NCI-H2227 treated with DMSO at 0.1 percent for 48 hours (cell line): ENCODE data around the gene FAM25C.
"Not testable (repeated sequence)": the region's sequence is repeated elsewhere in the genome, so short reads cannot be mapped to it uniquely, and the experiment has no call there.

ENCODE experiments used
- DNase-seq: peaks from one replicate; lab custom pipeline; 2025; lab: John Stamatoyannopoulos, UW

The FAM25C gene

DNA sequence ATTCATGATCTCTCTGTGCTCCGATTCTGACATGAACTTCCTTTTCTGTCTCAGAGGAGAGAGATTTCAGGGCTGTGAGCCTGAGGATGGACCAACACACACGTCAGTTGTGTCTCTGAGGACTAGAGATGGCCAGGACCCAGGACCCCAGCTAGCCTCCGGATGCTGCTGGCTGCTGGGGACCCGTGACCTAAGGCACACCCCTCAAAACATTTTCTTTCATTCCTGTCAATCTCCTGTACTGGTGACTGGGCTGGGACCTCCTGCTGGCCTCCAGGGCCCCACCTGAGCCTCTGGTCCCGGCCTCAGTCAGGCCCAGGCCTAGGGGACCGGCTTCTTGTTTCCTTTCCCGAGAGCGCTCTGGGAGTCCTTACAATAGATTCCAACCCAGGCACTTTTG, 42.4 kb downstream of the FAM25C start:
- not testable (repeated sequence) for DNase-seq

DNA sequence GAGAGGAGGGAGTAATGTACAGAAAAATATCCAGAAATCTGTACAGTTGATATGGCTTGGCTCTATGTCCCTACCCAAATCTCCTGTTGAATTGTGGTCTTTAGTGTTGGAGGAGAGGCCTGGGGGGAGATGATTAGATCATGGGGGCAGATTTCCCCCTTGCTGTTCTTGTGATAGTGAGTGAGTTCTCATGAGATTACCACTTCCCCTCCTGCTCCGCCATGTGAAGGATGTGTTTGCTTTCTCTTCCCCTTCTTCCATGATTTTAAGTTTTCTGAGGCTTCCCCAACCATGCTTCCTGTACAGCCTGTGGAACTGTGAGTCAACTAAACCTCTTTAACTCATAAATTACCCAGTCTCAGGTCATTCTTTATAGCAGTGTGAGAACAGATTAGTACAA, 52.2 kb downstream of the FAM25C start:
- not testable (repeated sequence) for DNase-seq
